Measurements from ENCODE around the gene NEU3.
"Not testable (repeated sequence)": the region's sequence is repeated elsewhere in the genome, so short reads cannot be mapped to it uniquely, and the experiment has no call there.

The NEU3 gene

DNA sequence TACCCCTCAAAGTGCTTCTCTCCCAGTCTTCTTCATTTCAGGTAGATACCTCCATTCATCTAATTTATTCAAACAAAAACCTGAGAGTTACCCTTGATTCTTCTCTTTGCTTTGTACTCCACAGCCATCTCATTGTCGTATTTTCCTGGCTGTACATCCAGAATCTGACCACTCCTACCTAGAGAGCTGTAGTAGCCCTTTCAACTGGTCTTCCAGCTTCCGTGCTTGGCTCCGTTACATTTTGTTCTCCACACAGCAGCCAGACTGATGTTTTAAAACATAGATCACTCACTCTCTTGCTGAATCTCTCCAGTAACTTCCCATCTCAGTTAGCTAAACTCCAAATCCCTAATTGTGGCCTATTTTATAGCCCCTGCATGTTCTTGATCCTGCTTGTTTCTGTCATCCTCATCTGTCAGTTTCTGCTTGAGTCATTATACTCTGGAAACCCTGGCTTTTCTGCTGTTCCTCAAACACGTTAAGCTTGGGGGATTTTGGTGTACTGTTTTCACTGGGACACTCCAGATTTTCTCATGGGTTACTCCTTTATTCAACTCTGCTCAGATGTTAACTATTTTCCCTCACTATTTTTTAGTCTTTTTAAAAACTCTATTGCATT, 32.2 kb upstream of the NEU3 start:
- no peak for DNase-seq (ENCODE audit: low spot score)
- in situ Hi-C loops (cut with MboI; ENCODE audit: low pct_unique_long_range_greater_than_20kb, low sequenced_read_pairs, unreplicated experiment), result no loop called here
- TF ChIP-seq CTCF (IDR thresholded peaks at IDR 0.05; ENCODE audit: extremely low read depth, insufficient read depth, missing control alignments), result no peak

DNA sequence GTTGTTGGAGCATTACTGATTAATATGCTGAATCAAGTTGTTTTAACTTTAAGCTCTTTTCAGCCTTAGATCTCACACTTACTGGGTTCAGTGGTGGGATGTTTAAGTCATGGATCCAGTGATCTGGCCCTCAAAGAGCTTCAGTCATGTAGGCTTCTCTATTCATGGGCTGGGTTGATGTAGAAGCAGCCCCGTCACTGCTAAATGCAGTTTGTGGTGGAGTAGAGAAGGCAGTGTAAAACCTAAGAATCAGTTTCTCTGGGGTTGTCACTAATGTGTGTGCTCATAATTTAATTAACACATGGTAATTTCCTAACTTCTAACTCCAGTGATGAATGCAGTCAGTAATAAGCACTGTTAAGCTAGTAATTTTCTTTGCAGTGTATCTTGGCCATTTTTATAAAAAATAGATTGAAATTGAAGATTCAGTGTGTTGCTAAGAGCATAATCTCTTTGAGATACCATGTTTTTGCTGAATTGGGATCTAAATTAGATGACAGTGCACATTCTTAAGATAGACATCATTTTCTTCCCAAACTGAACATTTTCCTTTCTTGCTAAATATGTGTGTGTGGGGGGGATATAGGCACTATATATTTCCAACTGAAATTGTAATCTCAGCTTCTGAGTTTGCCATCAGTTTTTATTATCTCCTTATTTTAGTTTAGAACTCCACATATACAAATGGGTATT, 30.6 kb upstream of the NEU3 start:
- in situ Hi-C loops (cut with MboI; ENCODE audit: low pct_unique_long_range_greater_than_20kb, low sequenced_read_pairs, unreplicated experiment), result no loop called here
- DNase-seq (ENCODE audit: low spot score), result no peak
- TF ChIP-seq CTCF (IDR thresholded peaks at IDR 0.05; ENCODE audit: extremely low read depth, insufficient read depth, missing control alignments), result no peak

DNA sequence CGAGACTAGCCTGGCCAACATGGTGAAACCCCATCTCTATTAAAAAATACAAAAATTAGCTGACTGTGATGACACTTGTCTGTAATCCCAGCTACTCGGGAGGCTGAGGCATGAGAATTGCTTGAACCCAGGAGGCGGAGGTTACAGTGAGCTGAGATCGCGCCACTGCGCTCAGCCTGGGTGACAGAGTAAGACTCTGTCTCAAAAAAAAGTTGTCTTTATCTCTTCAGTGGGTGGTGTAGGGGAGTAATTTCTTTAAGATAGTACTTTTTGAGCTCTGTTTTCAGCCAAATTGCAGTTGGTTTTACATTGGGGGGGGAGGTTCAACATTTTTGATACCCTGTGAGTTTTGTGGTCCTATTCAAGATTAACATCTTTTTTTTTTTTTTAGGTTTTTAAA, 28.6 kb upstream of the NEU3 start:
- DNase-seq (ENCODE audit: low spot score); in situ Hi-C loops (cut with MboI; ENCODE audit: low pct_unique_long_range_greater_than_20kb, low sequenced_read_pairs, unreplicated experiment): not testable (repeated sequence)

DNA sequence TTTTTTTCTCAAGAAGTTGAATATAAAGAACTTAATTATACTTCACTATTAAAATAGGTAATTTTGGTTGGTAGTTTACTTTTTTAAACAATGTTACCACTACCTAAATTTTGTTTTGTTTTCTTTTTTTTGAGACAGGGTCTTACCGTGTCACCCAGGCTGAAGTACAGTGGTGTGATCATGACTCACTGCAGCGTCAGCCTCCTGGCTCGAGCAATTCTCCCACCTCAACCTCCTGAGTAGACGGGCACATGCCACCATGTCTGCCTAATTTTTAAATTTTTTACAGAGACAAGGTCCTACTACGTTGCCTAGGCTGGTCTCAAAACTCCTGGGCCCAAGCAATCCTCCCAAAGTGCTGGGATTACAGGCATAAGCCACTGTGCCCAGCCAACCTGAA, 22.1 kb upstream of the NEU3 start:
- DNase-seq (ENCODE audit: low spot score), result no peak
- TF ChIP-seq CTCF (IDR thresholded peaks at IDR 0.05; ENCODE audit: extremely low read depth, insufficient read depth, missing control alignments), result no peak
- in situ Hi-C loops (cut with MboI; ENCODE audit: low pct_unique_long_range_greater_than_20kb, low sequenced_read_pairs, unreplicated experiment), result no loop called here

GRCh38 chr11:74970852-74971395, 17.8 kb upstream of the NEU3 start:
- in situ Hi-C loops (cut with MboI; ENCODE audit: low pct_unique_long_range_greater_than_20kb, low sequenced_read_pairs, unreplicated experiment), result no loop called here
- TF ChIP-seq CTCF (IDR thresholded peaks at IDR 0.05; ENCODE audit: extremely low read depth, insufficient read depth, missing control alignments), result no peak
- no peak for DNase-seq (ENCODE audit: low spot score)

GRCh38 chr11:74971424-74971823, 17.3 kb upstream of the NEU3 start:
- in situ Hi-C loops (cut with MboI; ENCODE audit: low pct_unique_long_range_greater_than_20kb, low sequenced_read_pairs, unreplicated experiment), result no loop called here
- TF ChIP-seq CTCF (IDR thresholded peaks at IDR 0.05; ENCODE audit: extremely low read depth, insufficient read depth, missing control alignments), result no peak
- no peak for DNase-seq (ENCODE audit: low spot score)

DNA sequence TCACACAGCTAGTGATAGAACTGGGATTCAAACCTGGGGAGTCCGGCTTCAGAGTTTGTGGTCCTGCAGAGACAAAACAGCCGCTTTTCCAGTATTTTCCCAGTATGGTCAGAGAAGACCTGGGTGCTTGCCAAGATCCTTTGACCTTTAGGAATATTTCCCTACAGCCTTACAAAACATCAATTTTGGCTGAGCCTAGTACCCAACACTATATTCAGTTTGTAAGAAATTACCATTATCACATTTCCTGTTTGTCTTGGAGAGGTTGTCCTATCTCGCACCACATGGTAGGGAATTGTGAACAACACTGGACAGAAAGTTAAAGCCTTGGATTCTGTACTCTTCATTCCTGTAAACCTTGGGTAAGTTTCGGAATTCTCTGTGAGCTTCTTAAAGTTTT, 10.7 kb upstream of the NEU3 start:
- no peak for DNase-seq (ENCODE audit: low spot score)
- TF ChIP-seq CTCF (IDR thresholded peaks at IDR 0.05; ENCODE audit: extremely low read depth, insufficient read depth, missing control alignments), result no peak
- in situ Hi-C loops (cut with MboI; ENCODE audit: low pct_unique_long_range_greater_than_20kb, low sequenced_read_pairs, unreplicated experiment), result no loop called here
